GM21786 (cell line): Measurements from ENCODE around the gene TAF10.

Source experiments
- ATAC-seq: cut with Tn5 transposase; IDR thresholded peaks from one replicate; pipeline ENCODE4 v1.9.1; 2021; ENCODE audit not compliant: unreplicated experiment

The TAF10 gene

DNA sequence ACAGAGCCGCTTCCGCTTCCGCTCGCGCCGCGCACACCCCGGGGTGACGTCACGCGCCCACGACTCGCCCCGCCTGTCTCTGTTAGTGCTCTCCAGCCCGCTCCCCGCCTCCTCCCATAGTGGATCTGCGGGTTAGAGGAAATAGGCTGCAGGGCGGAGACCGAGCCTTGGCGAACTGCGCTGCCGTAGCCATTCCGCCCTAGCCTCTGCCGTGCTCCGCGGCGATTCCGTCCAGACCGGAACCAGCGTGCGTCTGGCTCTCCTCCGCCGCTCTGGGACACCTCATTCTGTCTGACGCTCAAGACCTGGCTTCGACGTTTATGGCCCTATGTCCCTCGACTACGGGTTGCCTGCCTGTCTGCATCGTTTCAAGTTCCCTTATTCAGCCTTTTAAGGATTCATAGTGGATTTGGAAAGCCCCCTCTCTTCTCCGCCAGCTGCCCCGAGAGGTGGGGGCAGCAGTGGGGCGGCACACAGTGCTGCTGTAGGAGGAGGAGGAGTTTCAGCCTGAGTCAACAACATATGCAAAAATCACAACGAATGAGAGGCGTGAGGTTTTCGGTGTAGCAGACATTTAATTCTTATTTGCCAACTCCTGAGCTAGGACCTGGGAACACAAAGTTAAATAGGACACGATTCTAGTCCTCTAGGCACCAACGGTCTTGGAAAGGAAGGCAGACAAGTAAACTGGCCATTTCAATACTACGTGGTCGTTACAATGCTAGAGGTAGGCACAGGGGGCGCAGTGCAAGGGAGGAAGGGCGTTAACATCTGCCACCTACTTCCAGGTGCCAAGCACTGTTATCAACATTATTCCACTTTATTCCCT lies at the start of gene TAF10:
TAF10 (minus strand) TSS at position 4 of the 829 bp plus-strand sequence. CDS start 27 bp downstream, outside the sequence.
- peak; percentile 91 for ATAC-seq

DNA sequence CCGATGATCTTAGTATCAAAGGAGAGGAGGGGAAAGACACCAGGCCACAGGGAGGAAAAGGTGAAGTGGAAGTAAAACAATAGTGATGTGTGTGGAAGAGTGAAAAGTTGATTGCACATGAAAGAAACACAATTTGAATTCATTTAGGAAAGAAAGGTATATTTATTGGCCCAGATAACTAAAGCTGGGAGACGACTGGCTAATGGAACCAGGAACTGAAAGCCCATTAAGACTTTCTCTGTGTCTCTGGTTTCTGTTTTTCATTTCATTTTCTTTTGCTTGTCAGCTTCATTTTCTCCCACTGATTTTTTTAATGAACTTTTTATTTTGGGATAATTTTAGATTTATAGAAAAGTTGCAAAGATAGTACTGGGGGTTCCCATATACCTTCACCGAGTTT lies 48.7 kb upstream of the TAF10 start:
- peak; percentile 69 for ATAC-seq

DNA sequence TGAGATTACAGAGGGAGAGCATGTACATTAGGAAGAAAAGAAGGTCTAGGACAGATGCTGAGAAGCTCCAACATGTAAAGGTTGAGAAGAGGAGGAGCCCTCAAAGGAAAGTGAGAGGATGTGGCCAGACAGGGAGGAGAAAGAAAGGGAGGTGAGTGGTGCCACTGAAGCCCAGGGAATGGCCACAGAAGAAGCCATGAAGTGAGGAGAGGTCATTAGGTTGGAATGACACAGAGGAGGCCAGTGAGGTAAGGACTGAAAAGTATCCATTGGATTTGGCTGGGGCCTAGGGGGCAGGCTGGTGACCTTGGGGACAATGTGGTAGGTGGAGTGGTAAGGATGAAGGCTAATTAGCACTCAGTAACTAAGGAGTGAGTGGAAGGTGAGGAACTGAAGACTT lies 46.6 kb upstream of the TAF10 start:
- ATAC-seq, result no peak

DNA sequence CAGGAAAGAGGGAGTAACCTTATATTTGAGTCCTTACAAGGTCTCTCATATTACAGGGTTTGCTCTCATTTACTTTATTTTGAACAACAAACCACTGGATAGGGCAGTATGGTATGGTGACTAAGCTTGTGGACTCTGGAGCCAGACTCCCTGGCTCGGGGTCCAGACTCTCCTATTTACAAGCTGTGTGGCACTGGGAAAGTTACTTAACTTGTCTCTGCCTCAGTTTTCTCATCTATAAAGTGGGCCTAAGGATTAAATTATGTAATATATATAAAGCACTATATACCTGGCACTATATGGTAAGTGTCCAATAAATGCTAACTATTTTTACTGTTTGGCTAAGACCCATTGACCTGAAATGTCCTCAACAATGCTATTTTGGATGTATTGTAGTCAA lies 45.3 kb upstream of the TAF10 start:
- ATAC-seq, result no peak

DNA sequence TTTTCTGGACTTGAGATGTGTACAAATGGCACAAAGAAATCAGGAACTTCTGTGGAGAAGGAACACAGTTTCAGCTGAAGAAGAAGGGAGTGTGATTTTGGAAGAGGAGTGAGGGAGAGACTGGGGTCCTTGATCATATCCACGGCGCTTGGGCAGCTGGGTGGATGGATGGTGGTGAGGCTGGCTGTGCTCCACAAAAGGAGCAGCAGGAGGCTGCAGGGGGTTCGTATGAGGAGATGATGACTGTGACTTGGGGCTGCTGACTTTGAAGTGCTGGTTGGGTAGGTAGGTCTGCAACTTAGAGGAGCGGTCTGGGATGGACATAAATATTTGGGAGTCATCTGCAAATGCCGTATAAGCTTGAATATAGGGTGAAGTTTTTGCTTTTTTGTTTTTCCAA lies 44.9 kb upstream of the TAF10 start:
- no peak for ATAC-seq

DNA sequence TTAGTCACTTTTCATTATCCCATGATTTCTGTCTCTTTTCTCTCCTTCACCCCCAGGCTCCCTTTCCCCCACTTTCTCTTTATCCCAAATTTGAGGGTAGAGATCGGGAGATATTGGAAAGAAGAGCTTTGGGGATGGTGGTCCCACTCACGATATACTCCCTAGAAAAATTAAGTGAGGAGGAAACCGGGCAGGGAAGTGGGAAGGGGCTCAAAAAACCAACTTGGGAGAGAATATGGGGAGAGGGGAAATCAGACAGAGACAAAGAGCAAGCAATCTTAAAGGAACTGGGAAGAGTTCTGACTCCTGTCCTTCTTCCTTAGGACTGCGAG lies 44.5 kb upstream of the TAF10 start:
- ATAC-seq, result no peak

DNA sequence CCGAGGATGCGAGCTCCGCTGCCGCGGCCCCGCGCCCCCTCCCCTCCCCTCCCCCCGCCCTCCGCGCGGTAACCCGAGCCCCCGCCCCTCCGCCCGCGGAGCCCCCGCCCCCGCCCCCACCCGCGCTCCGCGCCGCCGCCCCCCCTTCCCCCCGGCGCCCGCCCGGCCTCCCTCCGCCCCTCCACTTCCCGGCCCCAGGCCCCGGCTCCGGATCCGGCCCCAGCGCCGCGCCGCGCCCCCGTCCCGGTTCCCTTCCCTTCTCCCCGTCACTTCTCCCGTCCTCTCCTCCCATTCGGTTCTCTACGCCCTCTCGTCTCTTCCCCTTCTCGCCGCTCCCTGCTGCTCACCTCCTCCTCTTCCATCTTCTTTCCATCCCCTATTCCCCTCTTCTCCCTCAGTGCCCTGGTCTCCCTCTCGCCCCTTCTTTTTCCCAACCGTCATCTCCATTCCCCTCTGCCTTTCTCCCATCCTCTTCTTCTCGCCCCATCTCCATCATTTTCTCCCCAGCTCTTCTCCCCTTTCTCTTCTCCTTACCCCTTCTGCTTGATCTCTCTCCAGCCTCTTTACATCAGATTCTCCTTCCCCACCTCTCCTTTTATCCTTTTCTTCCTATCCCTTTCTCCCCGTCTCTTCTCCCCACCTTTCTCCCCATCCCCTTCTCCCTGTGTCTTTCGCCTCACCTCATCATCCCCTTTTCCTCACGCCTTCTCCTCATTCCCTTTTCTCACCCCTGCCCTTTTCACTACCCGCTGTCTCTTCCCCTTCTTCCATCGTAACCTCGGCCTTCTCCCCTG lies 44.0 kb upstream of the TAF10 start, which contains the start of gene DCHS1:
DCHS1 (minus strand) TSS at position 20 of the 794 bp plus-strand sequence. CDS start 14,196 bp downstream, outside the sequence.
- no peak for ATAC-seq

DNA sequence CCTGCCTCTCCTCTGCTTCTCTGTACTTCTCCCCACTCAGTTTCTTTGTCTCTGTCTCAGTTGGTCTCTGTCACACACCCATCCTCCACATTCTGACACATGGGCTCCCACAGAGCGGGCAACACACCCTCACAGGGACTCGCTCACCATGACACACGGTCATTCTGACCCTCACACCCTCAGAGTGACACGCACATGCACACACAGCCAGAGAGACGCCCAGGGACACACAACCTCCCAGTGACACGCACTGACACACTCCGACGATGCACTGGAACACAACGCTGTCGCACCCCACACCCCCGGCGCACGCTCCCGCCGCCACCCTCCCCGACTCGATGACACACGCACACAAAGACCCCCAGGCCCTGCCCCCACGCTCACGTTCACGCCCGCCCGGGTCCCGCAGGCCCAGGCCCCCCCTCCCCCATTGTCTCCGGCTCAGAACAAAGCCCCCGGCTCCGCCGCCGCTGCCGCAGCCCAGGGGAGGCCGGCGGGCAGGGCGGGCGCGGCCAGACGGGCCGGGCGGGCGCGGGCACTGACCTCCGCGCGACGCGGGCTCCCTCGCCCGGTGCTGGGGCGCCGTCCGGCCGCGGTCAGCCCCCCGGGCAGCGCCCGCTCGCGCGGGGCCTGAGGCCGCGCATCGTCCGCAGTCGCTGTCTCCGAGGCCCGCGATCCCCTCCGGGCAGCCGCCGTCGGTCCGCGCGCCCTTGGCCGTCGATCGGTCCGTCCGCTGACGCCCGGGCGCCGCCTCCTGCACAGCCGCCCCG lies 43.2 kb upstream of the TAF10 start:
- no peak for ATAC-seq

DNA sequence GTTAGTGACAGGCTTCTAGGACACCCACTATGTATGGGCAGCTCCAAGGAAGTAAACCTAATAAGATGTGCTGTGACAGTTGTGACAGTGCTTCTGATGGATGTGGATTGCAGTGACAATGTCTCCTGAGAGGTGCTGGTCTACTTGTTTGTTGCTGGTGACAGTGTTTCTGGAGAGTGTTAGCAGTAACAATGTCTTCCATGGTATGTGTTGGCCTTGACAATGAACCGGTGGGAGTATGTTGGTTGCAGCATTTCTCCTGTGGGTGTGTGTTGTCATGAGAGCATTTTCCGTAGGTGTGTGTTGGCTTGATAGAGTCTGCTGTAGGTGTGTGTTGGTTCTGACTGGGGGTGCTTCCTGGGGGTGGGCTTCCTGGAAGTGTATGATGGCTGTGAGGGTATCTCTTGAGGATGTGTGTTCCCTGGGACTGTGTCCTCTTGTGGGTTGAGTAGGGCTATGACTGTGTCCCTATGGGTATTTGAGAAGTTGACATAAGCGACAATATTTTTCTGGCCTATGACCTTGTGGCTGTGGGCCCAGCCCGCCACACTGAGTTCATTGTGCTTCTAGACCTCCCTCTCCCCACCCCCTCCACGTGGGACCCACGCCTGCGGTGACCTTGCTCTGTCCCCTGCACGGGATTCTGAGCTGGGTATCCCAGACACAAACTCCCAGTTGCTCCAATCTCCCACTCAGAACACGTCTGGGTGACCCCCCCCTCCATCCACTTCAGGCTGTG lies 42.4 kb upstream of the TAF10 start:
- no peak for ATAC-seq

DNA sequence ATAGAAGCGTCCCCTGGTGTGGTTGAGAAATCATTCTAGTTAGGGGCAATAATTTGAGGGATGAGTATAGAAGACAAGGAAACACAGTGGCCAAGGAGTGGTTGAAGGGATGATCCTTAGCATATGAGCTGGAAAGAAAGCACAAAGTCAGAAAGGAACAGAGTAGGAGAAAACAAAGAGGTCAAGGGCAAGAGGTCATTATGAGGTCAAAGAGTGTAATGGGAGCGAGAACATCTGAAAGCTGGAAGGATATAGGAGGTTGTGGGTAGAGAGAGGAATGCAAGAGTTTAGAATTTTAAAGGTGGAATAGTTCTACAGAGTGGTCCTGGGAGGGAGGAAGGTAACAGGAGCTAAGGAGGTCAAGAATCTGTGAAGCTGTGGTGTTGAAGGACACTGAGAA lies 41.6 kb upstream of the TAF10 start:
- ATAC-seq, result no peak

DNA sequence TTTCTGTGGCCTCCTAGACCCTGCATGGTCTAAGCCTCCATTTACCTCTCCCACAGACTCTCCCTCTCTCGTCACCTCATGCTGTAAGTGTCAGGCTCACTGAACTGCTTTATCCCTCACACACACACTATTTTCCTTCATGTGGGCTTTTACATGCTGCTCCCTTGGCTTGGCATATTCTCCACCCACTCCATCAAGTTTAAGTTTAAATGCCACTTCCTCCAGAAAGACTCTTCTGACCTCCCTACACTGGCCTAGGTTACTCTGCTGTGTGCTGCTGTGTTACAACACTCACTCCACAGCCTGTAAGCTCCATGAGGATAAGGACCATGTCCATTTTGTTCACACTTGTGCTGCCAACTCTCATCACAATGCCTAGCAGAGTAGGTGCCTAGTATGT lies 41.1 kb upstream of the TAF10 start:
- no peak for ATAC-seq

DNA sequence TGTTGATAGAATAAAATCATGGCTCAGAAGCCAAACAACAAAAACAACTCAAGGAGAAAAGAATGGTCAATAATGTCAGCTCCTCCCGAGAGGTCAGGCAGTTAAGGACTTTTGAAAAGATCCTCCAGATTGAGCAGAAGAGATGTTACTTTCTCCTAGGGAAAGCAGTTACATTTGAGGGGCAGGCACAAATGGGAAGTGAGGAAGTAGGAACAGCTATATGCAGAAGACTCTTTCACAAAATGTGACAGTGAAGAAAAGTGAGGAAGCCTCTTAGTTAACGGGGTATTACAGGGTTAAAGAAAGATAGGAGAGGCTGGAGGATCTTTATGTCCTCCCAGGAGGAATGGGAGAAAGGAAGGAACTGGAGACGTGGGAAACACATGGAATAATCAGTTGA lies 40.2 kb upstream of the TAF10 start:
- no peak for ATAC-seq

DNA sequence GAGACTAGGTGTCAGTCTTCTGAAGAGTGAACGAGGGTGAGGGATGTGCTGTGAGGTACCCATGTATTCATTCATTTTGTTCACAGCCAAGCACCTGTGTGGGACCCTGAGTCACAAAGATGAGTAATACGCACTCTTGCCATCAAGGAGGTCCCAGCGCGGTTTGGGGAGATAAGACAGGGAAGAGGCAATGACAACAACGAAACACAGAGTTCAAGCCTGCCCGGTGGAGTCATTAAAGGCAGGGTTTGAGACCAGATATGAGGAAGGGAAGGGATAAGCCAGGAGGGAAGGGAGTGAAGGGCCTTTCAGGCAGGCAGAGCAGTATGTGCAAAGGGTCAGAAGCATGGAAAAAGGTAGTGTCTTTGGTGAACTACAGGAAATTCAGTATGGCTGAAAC lies 39.0 kb upstream of the TAF10 start:
- ATAC-seq, result no peak

DNA sequence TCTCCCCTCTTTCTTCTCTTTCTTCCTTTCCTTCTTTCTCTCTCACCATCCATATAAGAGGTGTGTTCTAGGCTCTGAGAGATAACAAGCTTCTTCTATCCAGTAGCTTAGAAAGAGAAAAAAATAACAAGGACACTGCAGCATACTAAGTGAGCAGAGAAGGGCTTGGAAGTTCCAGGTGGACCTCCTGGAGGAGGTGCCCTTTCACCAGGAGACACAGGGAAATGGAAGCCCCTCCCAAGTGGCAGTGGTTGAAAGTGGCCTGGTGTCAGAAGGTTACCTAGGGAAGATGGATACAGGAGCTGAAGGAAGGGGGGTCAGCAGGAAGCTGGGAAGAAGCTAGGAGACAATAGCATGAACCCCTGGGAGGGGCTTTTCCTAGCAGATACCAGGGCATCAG lies 38.1 kb upstream of the TAF10 start:
- no peak for ATAC-seq

DNA sequence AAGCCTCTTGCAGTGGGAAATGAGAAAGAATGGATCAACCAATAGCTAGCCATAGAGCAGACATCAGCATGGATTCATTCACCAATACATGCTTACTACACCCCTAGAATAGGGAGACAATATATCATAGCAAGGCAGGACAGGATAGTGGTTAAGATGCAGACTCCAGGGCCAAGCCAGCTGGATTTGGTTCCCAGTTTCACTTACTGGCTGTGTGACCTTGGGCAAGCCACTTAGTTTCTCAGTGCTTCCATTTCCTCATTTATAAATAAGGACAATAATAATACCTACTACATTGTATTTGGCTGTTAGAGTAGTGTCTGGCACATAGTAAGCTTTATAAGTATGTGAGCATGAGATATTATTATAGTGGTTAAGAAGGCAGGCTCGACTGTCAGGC lies 36.5 kb upstream of the TAF10 start:
- no peak for ATAC-seq

DNA sequence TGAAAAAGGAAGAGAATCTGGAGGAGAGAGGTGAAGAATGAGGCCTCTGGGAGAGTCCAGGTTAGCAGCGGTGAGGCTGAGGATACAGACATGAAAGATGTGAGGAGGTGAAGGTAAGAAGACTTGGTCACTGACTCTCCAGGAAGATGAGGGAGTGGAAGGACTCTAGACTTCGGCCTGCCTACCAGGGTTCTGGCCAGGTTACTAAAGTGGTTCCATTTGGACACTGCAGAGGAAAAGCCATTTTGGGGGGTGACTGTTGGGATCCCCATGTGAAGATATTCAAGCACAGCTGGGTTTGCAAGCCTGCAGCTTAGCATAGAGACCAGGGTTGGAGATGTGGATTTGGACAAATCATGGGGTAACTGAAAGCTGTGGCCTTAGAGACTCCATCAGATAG lies 35.8 kb upstream of the TAF10 start:
- ATAC-seq, result no peak

DNA sequence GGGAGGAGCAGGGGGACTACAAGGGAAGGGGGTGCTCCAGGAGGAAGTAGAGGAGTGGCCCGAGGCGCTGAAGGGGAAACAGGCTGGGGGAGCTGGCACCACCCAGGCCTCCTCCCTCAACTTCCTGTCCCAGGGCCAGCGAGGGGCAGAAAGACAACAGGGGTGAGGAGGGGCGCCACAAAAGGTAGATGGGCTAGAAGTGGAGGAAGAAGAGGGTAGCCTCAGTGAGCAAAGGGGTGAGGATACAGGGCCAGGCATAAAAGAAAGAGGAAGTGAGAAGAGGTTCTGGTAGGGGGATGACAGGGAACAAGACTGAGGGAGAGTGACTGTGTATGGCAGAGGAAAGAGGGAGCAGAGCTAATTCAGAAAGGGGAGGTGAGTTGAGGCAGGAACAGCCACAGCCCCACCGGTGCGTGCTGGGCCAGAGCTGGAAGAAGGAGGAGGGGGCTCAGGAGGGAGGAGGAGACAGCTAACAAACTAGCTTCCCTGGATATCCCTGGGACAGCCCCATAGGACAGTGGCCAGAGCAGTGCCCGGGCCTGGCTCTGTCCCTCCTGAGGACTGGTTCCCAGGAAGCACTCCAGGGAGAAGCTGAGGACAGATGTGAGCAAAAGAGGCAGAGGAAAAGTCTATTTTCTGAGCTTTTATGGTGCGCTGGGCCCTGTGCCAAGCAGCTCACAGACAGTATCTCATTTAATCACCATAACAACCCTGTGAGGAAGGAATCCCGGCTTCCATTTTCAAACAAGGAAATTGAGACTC lies 35.1 kb upstream of the TAF10 start:
- ATAC-seq, result peak; percentile 93

DNA sequence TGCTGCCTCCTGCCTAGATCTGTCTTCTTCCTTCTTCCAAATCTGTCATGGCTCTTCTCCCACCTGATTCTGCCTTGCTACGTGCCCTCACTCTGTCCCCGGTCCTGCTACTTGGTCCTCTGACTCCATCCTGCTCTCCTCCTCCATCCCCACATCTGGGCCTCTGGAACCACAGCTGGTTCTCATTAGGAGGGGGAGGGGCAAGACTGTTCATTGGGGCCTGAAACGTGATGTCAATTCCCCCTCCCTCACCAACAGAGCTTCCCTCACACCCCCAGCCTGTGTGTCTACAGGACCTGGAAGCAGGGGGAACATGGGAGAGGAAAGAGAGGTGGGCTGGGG lies 34.5 kb upstream of the TAF10 start:
- peak; percentile 8 for ATAC-seq

DNA sequence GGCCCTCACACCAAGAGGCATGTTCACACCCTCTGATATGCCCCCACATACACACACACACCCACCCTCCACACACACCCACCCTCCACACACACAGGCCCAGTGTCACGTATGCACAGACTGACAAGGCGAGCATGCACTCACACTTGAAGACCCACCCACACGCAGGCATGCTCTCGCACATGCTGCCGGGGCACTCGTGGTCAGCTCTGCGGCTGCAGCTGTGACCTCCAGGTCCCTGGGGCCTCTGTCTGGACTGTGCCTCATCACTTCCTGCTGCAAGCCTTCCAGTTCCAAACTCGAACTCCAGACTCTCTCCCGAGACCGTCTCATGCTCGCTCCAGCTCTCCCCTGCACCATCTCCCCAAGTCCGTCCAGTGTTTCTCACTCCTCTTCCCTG lies 34.1 kb upstream of the TAF10 start:
- ATAC-seq, result no peak

DNA sequence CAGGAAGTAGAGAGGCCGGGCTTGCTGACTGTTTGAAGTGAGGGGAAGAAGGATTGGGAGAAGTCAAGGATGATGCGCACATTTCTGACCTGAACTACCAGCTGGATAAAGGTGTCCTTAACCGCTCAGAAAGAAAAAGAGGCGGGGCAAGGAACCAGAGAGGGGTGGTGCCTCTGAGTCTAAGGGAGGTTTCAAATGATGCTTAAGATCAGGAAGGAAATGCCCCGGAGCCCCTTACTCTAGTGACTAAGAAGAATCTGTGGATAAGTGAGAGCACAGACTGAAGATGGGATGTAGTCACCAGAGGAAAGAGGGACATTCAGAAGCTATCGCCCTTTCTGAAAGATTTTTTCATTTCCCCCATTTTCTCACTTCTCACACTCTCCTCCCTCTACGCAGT lies 30.9 kb upstream of the TAF10 start:
- no peak for ATAC-seq
